HEK293T (cell line): ENCODE measurements around the gene FIGNL2.

Experiments
- ARNT ChIP-seq: fragments of 450-650 bp; IDR thresholded peaks from 2 replicates; pipeline ENCODE4 v1.6.1; 2017; ENCODE audit warnings: mild to moderate bottlenecking
- BHLHE40 ChIP-seq: fragments of 450-650 bp; IDR thresholded peaks from 2 replicates; pipeline ENCODE4 v1.6.1; 2016; ENCODE audit warnings: mild to moderate bottlenecking, moderate library complexity, borderline replicate concordance
- FOXK2 ChIP-seq: fragments of 450-650 bp; IDR thresholded peaks from 2 replicates; pipeline ENCODE4 v1.6.1; 2016; ENCODE audit warnings: mild to moderate bottlenecking
- FOXM1 ChIP-seq: fragments of 450-650 bp; IDR thresholded peaks from 2 replicates; pipeline ENCODE4 v1.6.1; 2017; ENCODE audit warnings: mild to moderate bottlenecking, borderline replicate concordance
- L3MBTL2 ChIP-seq: fragments of 450-650 bp; conservative IDR thresholded peaks from 2 replicates; pipeline ENCODE4 v1.6.1; 2016; ENCODE audit warnings: mild to moderate bottlenecking
- NFRKB ChIP-seq: fragments of 450-650 bp; IDR thresholded peaks from 2 replicates; pipeline ENCODE4 v1.6.1; 2016; ENCODE audit warnings: mild to moderate bottlenecking, moderate library complexity
- SP1 ChIP-seq: fragments of 450-650 bp; IDR thresholded peaks from 2 replicates; pipeline ENCODE4 v1.6.1; 2017
- SUZ12 ChIP-seq: fragments of 450-650 bp; IDR thresholded peaks from 2 replicates; pipeline ENCODE4 v1.6.1; 2016; ENCODE audit warnings: mild to moderate bottlenecking
- TARDBP ChIP-seq: fragments of 450-650 bp; IDR thresholded peaks from 2 replicates; pipeline ENCODE4 v1.6.1; 2016

DNA sequence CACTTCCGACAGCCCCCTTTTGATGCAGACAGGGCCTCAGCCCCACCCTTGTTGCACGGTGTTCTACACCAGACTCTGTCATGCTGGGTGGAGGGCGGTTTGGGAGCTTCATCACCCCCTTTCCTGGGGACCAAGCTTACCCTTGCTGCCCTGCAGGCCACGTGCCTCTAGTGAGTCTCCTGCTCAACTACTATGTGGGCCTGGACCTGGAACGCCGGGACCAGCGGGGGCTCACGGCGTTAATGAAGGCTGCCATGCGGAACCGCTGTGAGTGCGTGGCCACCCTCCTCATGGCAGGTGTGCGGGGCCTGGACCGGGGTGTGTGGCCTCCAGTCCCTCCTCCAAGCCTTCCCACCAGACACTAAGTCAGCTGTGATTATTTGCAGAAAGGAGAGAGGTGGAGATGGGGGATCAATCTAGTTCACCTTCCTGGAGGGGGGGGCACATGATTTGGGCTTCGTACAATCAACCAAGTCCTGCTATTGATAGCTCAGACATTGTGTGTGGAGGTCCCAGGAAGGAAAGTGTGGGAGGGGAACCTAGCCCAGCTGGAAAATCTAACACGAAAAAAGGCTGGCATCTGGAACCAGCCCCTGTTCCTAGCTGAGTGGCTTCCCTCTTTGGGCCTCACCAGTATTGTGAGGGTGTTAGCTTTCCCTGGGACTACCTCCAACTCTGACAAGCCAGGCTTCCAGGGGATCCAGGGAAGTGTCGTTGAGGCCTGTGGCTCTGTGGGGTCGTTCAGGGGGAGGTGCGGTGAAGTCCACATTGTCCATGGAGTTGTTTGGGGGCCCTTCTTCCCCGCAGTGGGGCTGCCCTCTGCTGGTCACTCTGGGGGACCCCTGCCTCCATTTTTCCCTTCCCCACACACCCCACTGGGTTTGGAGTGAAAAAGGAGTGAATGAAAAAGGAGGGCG lies 41.0 kb upstream of the FIGNL2 start:
- TF ChIP-seq BHLHE40 (no peak), SP1 (no peak), SUZ12 (no peak), L3MBTL2 (no peak), ARNT (no peak), TARDBP (no peak), NFRKB (no peak), FOXM1 (no peak), FOXK2 (no peak)
